Measurements from ENCODE around the gene WDFY4.

WDFY4 gene

GRCh38 chr10:48923748-48924147 is 239.1 kb downstream of the WDFY4 start:
- Histone ChIP-seq H3K27me3 (ENCODE audit: control insufficient read depth, insufficient read depth, low read length) (peaks cover 40% of the 10 kb centered on the region), H3K4me1 (ENCODE audit: control insufficient read depth, insufficient read depth, low read length) (no peaks in the 10 kb centered on the region), H3K9me3 (replicated peaks; ENCODE audit: low read length) (no peaks in the 10 kb centered on the region), H3K36me3 (ENCODE audit: insufficient read depth, low read length) (no peaks in the 10 kb centered on the region), H3K9ac (ENCODE audit: low read depth, low read length) (no peak overlapping the region), H3K4me3 (ENCODE audit: low read length) (no peak overlapping the region), H3K4me2 (ENCODE audit: low read length) (no peak overlapping the region)

DNA sequence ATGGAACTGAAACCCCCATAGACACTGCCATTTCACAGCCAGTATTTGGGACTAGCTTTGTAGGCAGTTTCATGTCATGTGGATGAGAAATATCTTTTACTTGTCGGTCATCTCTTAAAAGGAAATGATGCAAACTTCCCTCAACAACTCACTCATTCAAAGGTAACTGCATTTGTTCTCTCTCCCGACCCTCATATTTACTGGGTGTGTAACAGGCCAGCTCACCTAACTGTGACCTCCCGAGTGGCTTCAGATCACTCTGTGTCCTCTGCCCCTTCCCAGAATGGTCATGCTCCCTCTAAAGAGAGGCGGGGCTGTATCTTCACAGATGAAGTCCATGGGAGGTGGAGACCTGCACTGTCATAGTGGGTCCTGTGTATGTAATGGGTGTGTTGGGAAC is 240.3 kb downstream of the WDFY4 start:
- Histone ChIP-seq H3K4me3 (ENCODE audit: low read length) (no peak overlapping the region), H3K27me3 (ENCODE audit: control insufficient read depth, insufficient read depth, low read length) (peaks cover 39% of the 10 kb centered on the region), H3K4me1 (ENCODE audit: control insufficient read depth, insufficient read depth, low read length) (no peaks in the 10 kb centered on the region), H3K36me3 (ENCODE audit: insufficient read depth, low read length) (no peaks in the 10 kb centered on the region), H3K4me2 (ENCODE audit: low read length) (no peak overlapping the region), H3K9ac (ENCODE audit: low read depth, low read length) (no peak overlapping the region), H3K9me3 (replicated peaks; ENCODE audit: low read length) (no peaks in the 10 kb centered on the region)

DNA sequence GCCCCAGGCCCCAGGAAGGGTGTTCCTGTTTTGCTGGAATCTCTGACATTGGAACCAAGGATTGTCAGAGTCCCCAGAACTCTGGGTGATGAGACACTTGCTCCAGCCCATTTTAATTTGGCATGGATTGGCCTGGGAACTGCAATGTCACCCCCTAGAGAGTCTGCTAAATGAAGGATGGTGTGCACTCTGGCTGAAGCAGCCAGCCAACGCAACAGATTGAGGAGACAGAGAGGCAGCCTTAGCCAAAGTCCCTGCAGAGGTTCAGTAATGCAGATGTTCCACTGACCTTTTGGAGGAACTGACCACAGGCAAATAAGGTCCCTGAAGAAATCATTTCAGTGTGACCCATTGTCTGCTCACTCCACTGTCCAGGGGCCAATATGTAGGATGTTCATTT is 241.6 kb downstream of the WDFY4 start:
- no peaks in the 10 kb centered on the region for H3K36me3 ChIP-seq (ENCODE audit: insufficient read depth, low read length)
- no peak overlapping the region for H3K9ac ChIP-seq (ENCODE audit: low read depth, low read length)
- H3K4me3 ChIP-seq (ENCODE audit: low read length), result no peak overlapping the region
- no peak overlapping the region for H3K4me2 ChIP-seq (ENCODE audit: low read length)
- H3K9me3 ChIP-seq (replicated peaks; ENCODE audit: low read length), result no peaks in the 10 kb centered on the region
- H3K4me1 ChIP-seq (ENCODE audit: control insufficient read depth, insufficient read depth, low read length), result no peaks in the 10 kb centered on the region
- peaks cover 43% of the 10 kb centered on the region for H3K27me3 ChIP-seq (ENCODE audit: control insufficient read depth, insufficient read depth, low read length)

DNA sequence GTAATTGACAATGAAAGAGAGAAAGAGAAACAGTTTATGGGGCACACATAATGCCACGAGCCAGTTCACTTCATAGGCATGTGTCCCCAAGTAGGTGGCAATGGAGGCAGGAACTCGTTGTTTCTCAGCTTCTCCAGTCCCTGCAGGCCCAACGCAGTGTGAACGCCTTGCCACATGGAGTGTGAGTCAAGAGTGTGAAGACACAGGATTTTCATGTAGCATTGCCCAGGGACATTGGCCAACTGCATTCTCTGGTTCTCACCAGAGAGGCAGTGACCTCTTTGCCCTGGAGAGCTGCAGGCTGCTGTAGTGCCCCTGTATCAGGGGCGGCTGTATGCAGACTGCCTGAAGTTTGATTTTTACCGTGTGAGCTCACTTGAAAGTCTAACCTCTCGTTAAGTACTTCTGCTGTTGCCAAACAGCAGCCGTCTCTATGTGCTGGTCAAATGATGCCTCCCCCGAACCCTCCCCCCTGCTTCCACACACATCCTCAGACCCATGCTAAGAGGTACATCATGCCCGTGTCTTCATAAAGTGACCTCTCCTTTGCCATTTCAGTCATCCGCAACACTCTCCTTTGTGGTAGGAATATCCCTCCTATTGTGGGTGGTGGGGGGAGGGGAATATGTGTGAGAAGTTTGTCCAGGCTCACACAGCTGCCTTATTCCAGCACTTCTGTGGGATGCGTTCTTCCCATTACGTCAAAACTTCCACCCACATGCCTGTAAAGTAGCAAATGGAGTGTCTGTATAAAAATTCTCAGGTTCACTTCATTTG is 242.3 kb downstream of the WDFY4 start:
- H3K36me3 ChIP-seq (ENCODE audit: insufficient read depth, low read length), result no peaks in the 10 kb centered on the region
- no peaks in the 10 kb centered on the region for H3K9me3 ChIP-seq (replicated peaks; ENCODE audit: low read length)

DNA sequence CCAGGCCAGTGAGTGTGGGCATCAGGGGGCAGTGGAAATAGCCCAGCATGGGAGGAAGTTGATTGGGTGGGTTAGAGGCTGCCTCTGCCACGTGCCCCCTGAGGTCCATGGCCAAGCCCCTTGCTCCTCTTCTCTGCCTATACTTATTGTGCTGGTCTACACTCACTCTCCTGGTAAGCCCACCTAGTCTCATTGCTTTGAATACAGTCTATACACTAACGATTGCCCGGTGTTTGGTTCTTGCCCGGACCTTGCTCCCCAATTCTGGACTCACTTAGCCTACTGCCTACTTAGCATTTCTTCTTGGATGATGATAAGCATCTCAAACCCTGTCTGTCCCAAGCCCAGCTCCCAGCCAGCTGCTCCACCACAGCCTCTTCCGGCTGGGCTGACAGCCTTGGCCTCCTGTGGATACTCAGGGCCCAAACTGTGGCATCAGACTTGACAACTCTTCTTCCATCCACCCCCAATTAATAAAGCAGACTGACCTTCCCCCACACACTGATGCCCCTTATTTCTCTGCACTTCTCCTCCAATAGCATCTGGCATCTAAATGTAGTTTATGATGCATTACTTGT is 244.8 kb downstream of the WDFY4 start:
- H3K9me3 ChIP-seq (replicated peaks; ENCODE audit: low read length), result no peaks in the 10 kb centered on the region
- H3K27me3 ChIP-seq (ENCODE audit: control insufficient read depth, insufficient read depth, low read length), result peaks cover 38% of the 10 kb centered on the region
- no peaks in the 10 kb centered on the region for H3K36me3 ChIP-seq (ENCODE audit: insufficient read depth, low read length)
- H3K4me3 ChIP-seq (ENCODE audit: low read length), result no peak overlapping the region
- H3K4me2 ChIP-seq (ENCODE audit: low read length), result no peak overlapping the region
- H3K9ac ChIP-seq (ENCODE audit: low read depth, low read length), result no peak overlapping the region
- no peaks in the 10 kb centered on the region for H3K4me1 ChIP-seq (ENCODE audit: control insufficient read depth, insufficient read depth, low read length)

More for the DNA sequence above, 242.3 kb downstream of the WDFY4 start:
- Histone ChIP-seq H3K9ac (ENCODE audit: low read depth, low read length) (no peak overlapping the region), H3K27me3 (ENCODE audit: control insufficient read depth, insufficient read depth, low read length) (peaks cover 46% of the 10 kb centered on the region), H3K4me3 (ENCODE audit: low read length) (no peak overlapping the region), H3K4me1 (ENCODE audit: control insufficient read depth, insufficient read depth, low read length) (no peaks in the 10 kb centered on the region), H3K4me2 (ENCODE audit: low read length) (no peak overlapping the region)

- H3K9ac ChIP-seq (ENCODE audit: low read depth, low read length), result no peak overlapping the region
- H3K36me3 ChIP-seq (ENCODE audit: insufficient read depth, low read length), result no peaks in the 10 kb centered on the region
- no peak overlapping the region for H3K4me3 ChIP-seq (ENCODE audit: low read length)
- H3K4me2 ChIP-seq (ENCODE audit: low read length), result no peak overlapping the region
- no peaks in the 10 kb centered on the region for H3K4me1 ChIP-seq (ENCODE audit: control insufficient read depth, insufficient read depth, low read length)
- H3K9me3 ChIP-seq (replicated peaks; ENCODE audit: low read length), result no peaks in the 10 kb centered on the region
- H3K27me3 ChIP-seq (ENCODE audit: control insufficient read depth, insufficient read depth, low read length), result peaks cover 51% of the 10 kb centered on the region
Observed at GRCh38 chr10:48931188-48931587, 246.5 kb downstream of the WDFY4 start.

DNA sequence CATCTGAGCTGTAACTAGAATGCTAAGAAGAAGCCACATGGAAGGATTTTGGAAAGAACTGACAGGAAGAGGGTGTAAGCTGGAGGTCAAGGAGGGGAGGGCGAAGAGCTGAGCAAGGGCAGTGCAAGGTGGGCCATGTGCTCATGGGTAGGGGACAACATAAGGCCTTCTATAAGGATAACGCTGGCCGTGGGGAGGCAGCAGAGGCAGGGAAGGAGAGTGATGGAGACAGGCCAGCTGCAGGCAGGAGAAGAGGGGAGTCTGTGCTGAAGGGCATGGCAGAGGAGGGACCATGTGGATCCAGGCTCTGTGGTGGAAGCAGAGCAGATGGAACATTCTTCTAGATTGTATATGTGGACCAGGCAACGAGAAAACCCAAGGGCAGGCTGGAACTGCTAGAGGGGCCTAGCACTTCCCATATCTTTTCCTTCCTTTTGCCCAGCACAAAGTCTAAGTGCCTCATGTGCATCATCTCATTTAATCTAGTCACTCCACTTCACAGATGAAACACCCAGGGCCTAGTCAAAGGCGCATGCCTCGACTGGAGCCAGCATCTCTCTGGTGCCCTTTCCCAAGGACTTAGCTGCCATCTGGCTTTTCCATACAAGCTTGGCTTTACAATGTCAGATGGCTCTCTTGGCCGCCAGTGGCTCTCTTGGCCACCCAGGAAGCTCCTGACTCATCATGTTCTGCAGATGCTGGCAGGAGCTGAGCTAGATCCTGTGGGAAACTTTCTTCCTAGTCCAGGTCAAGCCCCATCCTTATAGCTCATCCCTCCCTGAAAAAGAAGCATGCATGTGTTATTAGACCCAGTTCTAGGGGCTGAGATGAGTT is 248.4 kb downstream of the WDFY4 start:
- Histone ChIP-seq H3K9ac (ENCODE audit: low read depth, low read length) (no peak overlapping the region), H3K36me3 (ENCODE audit: insufficient read depth, low read length) (no peaks in the 10 kb centered on the region), H3K4me2 (ENCODE audit: low read length) (no peak overlapping the region), H3K27me3 (ENCODE audit: control insufficient read depth, insufficient read depth, low read length) (peaks cover 42% of the 10 kb centered on the region), H3K9me3 (replicated peaks; ENCODE audit: low read length) (no peaks in the 10 kb centered on the region), H3K4me3 (ENCODE audit: low read length) (no peak overlapping the region), H3K4me1 (ENCODE audit: control insufficient read depth, insufficient read depth, low read length) (no peaks in the 10 kb centered on the region)

GRCh38 chr10:48934672-48935501 is 250.2 kb downstream of the WDFY4 start:
- peaks cover 31% of the 10 kb centered on the region for H3K27me3 ChIP-seq (ENCODE audit: control insufficient read depth, insufficient read depth, low read length)
- no peak overlapping the region for H3K9ac ChIP-seq (ENCODE audit: low read depth, low read length)
- no peak overlapping the region for H3K4me3 ChIP-seq (ENCODE audit: low read length)
- H3K4me2 ChIP-seq (ENCODE audit: low read length), result no peak overlapping the region
- H3K9me3 ChIP-seq (replicated peaks; ENCODE audit: low read length), result no peaks in the 10 kb centered on the region
- no peaks in the 10 kb centered on the region for H3K4me1 ChIP-seq (ENCODE audit: control insufficient read depth, insufficient read depth, low read length)
- H3K36me3 ChIP-seq (ENCODE audit: insufficient read depth, low read length), result no peaks in the 10 kb centered on the region

GRCh38 chr10:48935577-48935976 is 250.9 kb downstream of the WDFY4 start:
- Histone ChIP-seq H3K9me3 (replicated peaks; ENCODE audit: low read length) (no peaks in the 10 kb centered on the region), H3K27me3 (ENCODE audit: control insufficient read depth, insufficient read depth, low read length) (peaks cover 32% of the 10 kb centered on the region), H3K4me3 (ENCODE audit: low read length) (no peak overlapping the region), H3K9ac (ENCODE audit: low read depth, low read length) (no peak overlapping the region), H3K4me2 (ENCODE audit: low read length) (no peak overlapping the region), H3K4me1 (ENCODE audit: control insufficient read depth, insufficient read depth, low read length) (no peaks in the 10 kb centered on the region), H3K36me3 (ENCODE audit: insufficient read depth, low read length) (no peaks in the 10 kb centered on the region)

DNA sequence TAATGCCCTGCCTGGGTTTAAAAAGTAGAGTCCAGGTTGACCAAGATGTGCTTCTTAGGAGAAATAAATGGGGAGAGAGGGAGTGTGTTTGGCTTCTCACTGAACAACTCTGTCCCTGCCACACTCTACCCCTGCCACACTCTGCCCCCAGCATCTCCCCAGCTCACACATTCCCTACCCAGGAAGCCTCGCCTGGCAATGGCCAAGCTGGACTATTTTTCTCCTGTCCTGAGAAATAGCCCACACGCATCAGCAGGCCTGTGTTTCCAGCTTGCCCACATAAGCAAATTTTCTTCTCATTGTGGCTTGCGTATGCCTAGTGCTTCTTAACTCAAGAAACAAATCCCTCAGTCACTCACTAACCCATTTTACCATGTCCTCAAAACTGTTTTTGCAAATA is 253.1 kb downstream of the WDFY4 start:
- Histone ChIP-seq H3K4me1 (ENCODE audit: control insufficient read depth, insufficient read depth, low read length) (no peaks in the 10 kb centered on the region), H3K4me3 (ENCODE audit: low read length) (no peak overlapping the region), H3K4me2 (ENCODE audit: low read length) (no peak overlapping the region), H3K36me3 (ENCODE audit: insufficient read depth, low read length) (no peaks in the 10 kb centered on the region), H3K27me3 (ENCODE audit: control insufficient read depth, insufficient read depth, low read length) (peaks cover 32% of the 10 kb centered on the region), H3K9ac (ENCODE audit: low read depth, low read length) (no peak overlapping the region), H3K9me3 (replicated peaks; ENCODE audit: low read length) (no peaks in the 10 kb centered on the region)

- Histone ChIP-seq H3K4me3 (ENCODE audit: low read length) (no peak overlapping the region), H3K4me1 (ENCODE audit: control insufficient read depth, insufficient read depth, low read length) (no peaks in the 10 kb centered on the region), H3K9ac (ENCODE audit: low read depth, low read length) (no peak overlapping the region), H3K36me3 (ENCODE audit: insufficient read depth, low read length) (no peaks in the 10 kb centered on the region), H3K27me3 (ENCODE audit: control insufficient read depth, insufficient read depth, low read length) (peaks cover 32% of the 10 kb centered on the region), H3K4me2 (ENCODE audit: low read length) (no peak overlapping the region), H3K9me3 (replicated peaks; ENCODE audit: low read length) (no peaks in the 10 kb centered on the region)
Observed at GRCh38 chr10:48938281-48938680, 253.6 kb downstream of the WDFY4 start.

All from skeletal muscle satellite cell (primary cell).